Panc1 (cell line): Measurements from ENCODE around the gene SMC5. TPM values are rescaled to one million over a fixed set of nuclear protein-coding genes. Genes with fewer than 3 reads are reported as not detected.
"Not testable (repeated sequence)": the region's sequence is repeated elsewhere in the genome, so short reads cannot be mapped to it uniquely, and the experiment has no call there.

Source experiments
- ATAC-seq: fragments of 200-7000 bp; cut with Tn5 transposase; 2 replicates; pipeline ENCODE4 v1.9.1; 2020; ENCODE audit warnings: mild to moderate bottlenecking, moderate library complexity
- BruUV-seq: library from RNA; stranded (reverse); fragments of 400-500 nt; replicated peaks from 2 replicates; lab custom pipeline; 2021; lab: Mats Ljungman, UMichigan
- CTCF ChIA-PET: fragments of 300-600 bp; sonication (Branson Sonifier 250); formaldehyde crosslinking; loops from one replicate; lab custom pipeline; 2022; ENCODE audit warnings: antibody characterized with exemption; lab: Charles Lee
- POLR2A ChIA-PET: fragments of 300-600 bp; sonication (Branson Sonifier 250); formaldehyde crosslinking; loops from one replicate; lab custom pipeline; 2022; ENCODE audit warnings: antibody characterized with exemption; lab: Charles Lee
- DNase-seq: peaks from one replicate; pipeline ENCODE4 v3.0.0-alpha.2; 2010; ENCODE audit warnings: low read depth, low spot score
- H3K27ac ChIP-seq: 2 replicates; pipeline ENCODE4 v1.5.1; 2011; ENCODE audit warnings: mild to moderate bottlenecking, low read length, inconsistent platforms
- H3K27me3 ChIP-seq: fragments of 200-500 bp; sonication (Bioruptor generic); 2 replicates; pipeline ENCODE4 v1.6.0; 2014; ENCODE audit warnings: low read length, inconsistent platforms; ENCODE audit not compliant: control insufficient read depth, insufficient read depth
- H3K36me3 ChIP-seq: fragments of 200-500 bp; sonication (Bioruptor generic); 2 replicates; pipeline ENCODE4 v1.5.1; 2014; ENCODE audit warnings: inconsistent platforms, mild to moderate bottlenecking, low read length, moderate library complexity; ENCODE audit not compliant: control insufficient read depth, insufficient read depth
- H3K4me1 ChIP-seq: 2 replicates; pipeline ENCODE4 v1.5.1; 2011; ENCODE audit warnings: inconsistent platforms, mild to moderate bottlenecking, low read length, moderate library complexity; ENCODE audit not compliant: control insufficient read depth, insufficient read depth
- H3K4me3 ChIP-seq, 2 experiments: 2 replicates each; pipeline ENCODE4 v1.5.1; 2011 to 2012; ENCODE audit warnings: low read depth in 2 of 2, low read length in 2 of 2, mild to moderate bottlenecking in 2 of 2, inconsistent platforms in 1 of 2, moderate library complexity in 1 of 2
- H3K9me3 ChIP-seq: fragments of 200-500 bp; sonication (Bioruptor generic); 2 replicates; pipeline ENCODE4 v1.5.1; 2014; ENCODE audit warnings: low read depth, mild to moderate bottlenecking, inconsistent platforms, low read length, moderate library complexity; ENCODE audit not compliant: control insufficient read depth, insufficient read depth
- CTCF ChIP-seq: fragments of 450-650 bp; IDR thresholded peaks from 2 replicates; pipeline ENCODE4 v1.5.1; 2017; ENCODE audit warnings: mild to moderate bottlenecking
- POLR2AphosphoS5 ChIP-seq: IDR thresholded peaks from 2 replicates; pipeline ENCODE4 v1.6.1; 2012; ENCODE audit warnings: mild to moderate bottlenecking, low read depth, low read length, moderate library complexity
- SIN3A ChIP-seq: IDR thresholded peaks from 2 replicates; pipeline ENCODE4 v1.6.1; 2012; ENCODE audit warnings: low read depth, mild to moderate bottlenecking, low read length, moderate library complexity, borderline replicate concordance; ENCODE audit not compliant: insufficient read depth
- TCF7L2 ChIP-seq: IDR thresholded peaks from 2 replicates; pipeline ENCODE4 v1.6.1; 2011; ENCODE audit warnings: mild to moderate bottlenecking, low read depth, low read length, inconsistent platforms
- in situ Hi-C: cut with HindIII; loops from 2 replicates; pipeline ENCODE4 v1.10.0; 2016; ENCODE audit warnings: low sequenced_read_pairs, low pct_unique_long_range_greater_than_20kb
- intact Hi-C: fragments of 100-400 bp; cut with micrococcal nuclease; formaldehyde crosslinking; loops from one replicate; pipeline ENCODE4 v1.10.0; 2022; ENCODE audit not compliant: unreplicated experiment
- total RNA-seq: library from RNA; stranded (reverse); gene quantifications from one replicate; pipeline ENCODE4 v1.2.1, GENCODE V29; 2021; ENCODE audit not compliant: unreplicated experiment
- TF ChIP-seq, protein P1 (sequence below), 2 experiments: IDR thresholded peaks; 2 replicates each; pipeline ENCODE4 v1.6.1; 2011 to 2012; ENCODE audit warnings: low read depth in 2 of 2, control low read depth in 1 of 2, low read length in 1 of 2, mild to moderate bottlenecking in 1 of 2, moderate library complexity in 1 of 2; ENCODE audit not compliant: insufficient read depth in 1 of 2

Gene SMC5
- total RNA-seq, 1 experiment from 2014 or later: 12.9 TPM

DNA sequence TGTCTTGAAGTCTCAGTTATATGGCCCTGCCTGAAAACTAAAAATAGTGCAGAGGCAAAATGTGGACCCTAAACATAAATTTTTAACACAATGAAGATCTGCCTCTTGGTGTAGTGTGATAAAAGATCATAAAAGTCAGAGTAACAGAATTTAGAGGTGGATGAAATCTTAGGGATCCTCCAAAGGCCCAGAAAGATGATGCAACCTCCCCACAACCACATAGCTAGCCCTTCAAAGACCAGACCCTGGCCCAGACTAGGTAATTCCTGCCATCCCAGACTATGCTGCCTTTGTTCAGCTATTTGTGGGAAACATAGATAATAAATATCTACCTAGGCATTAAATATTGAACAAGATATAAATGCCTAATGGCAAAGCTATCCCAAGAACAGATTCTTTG is 140.4 kb downstream of the SMC5 start:
- H3K4me3 ChIP-seq: no peak overlapping the region
- H3K9me3 ChIP-seq: no peaks in the 10 kb centered on the region
- CTCF ChIA-PET: no interaction called here
- no peaks in the 10 kb centered on the region for H3K4me1 ChIP-seq
- H3K27me3 ChIP-seq: no peaks in the 10 kb centered on the region
- POLR2A ChIA-PET: no interaction called here
- intact Hi-C loops: no loop called here
- no peak for TF ChIP-seq CTCF
- ATAC-seq: no peak
- DNase-seq: no peak
- no peaks in the 10 kb centered on the region for H3K36me3 ChIP-seq
- in situ Hi-C loops: no loop called here
- no TSS peak for BruUV-seq
- no peak overlapping the region for H3K27ac ChIP-seq

DNA sequence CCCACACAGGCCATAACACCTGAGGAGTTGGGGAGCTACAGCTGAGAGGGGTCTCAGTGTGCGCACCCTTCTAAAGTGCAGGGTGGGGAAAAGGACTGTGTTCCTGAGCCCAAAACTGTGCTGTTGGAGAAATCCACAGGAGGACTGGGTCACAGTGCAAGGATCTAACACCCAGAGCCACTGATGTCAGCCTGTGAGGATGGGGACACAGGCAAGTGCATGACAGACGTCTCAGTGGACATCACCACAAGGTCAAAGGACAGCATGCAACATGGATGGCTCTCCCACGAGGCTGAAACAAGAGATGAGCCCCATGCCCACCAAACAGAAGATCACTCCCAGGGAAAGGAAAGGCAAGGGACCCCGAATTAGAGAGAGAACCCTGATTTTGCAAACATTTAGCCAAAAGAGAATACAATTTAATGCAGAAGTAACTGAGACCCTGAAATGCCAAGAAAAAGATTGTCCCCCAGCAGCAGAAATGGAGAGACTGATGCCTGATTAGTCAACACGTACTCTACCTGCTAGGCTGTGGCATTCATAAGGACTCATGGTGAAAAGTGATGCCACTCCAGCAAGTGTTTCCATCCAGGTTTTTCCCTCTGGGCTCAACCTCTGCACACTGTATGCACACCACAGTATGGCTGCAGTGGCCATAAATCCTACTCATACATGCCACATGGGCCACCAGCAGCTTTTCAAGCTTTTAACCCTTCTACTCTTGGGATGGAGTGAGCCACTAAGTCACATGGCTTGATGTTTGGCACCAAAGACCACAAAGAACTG is 141.5 kb downstream of the SMC5 start:
- H3K27me3 ChIP-seq: no peaks in the 10 kb centered on the region
- POLR2A ChIA-PET: no interaction called here
- no peaks in the 10 kb centered on the region for H3K36me3 ChIP-seq
- no peak for TF ChIP-seq POLR2AphosphoS5
- TF ChIP-seq, protein P1, sequence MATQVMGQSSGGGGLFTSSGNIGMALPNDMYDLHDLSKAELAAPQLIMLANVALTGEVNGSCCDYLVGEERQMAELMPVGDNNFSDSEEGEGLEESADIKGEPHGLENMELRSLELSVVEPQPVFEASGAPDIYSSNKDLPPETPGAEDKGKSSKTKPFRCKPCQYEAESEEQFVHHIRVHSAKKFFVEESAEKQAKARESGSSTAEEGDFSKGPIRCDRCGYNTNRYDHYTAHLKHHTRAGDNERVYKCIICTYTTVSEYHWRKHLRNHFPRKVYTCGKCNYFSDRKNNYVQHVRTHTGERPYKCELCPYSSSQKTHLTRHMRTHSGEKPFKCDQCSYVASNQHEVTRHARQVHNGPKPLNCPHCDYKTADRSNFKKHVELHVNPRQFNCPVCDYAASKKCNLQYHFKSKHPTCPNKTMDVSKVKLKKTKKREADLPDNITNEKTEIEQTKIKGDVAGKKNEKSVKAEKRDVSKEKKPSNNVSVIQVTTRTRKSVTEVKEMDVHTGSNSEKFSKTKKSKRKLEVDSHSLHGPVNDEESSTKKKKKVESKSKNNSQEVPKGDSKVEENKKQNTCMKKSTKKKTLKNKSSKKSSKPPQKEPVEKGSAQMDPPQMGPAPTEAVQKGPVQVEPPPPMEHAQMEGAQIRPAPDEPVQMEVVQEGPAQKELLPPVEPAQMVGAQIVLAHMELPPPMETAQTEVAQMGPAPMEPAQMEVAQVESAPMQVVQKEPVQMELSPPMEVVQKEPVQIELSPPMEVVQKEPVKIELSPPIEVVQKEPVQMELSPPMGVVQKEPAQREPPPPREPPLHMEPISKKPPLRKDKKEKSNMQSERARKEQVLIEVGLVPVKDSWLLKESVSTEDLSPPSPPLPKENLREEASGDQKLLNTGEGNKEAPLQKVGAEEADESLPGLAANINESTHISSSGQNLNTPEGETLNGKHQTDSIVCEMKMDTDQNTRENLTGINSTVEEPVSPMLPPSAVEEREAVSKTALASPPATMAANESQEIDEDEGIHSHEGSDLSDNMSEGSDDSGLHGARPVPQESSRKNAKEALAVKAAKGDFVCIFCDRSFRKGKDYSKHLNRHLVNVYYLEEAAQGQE (IDR thresholded peaks at IDR 0.05; ENCODE audit: insufficient read depth in 1 of 2, low read depth in 2 of 2, low read length in 1 of 2): no peak
- TF ChIP-seq CTCF: no peak
- TF ChIP-seq SIN3A: no peak
- TF ChIP-seq TCF7L2: no peak
- no peak for DNase-seq
- H3K4me3 ChIP-seq: no peak overlapping the region
- in situ Hi-C loops (no loop called here), intact Hi-C loops (no loop called here)
- no peaks in the 10 kb centered on the region for H3K9me3 ChIP-seq
- no peak for ATAC-seq
- H3K27ac ChIP-seq: no peak overlapping the region
- CTCF ChIA-PET: no interaction called here
- no TSS peak for BruUV-seq
- H3K4me1 ChIP-seq: no peaks in the 10 kb centered on the region

GRCh38 chr9:70401241-70401640 is 142.5 kb downstream of the SMC5 start:
- in situ Hi-C loops, intact Hi-C loops, H3K36me3 ChIP-seq, CTCF ChIA-PET, H3K9me3 ChIP-seq, POLR2A ChIA-PET, H3K27me3 ChIP-seq, H3K4me1 ChIP-seq, BruUV-seq, DNase-seq, H3K27ac ChIP-seq, ATAC-seq, H3K4me3 ChIP-seq: not testable (repeated sequence)
